ENCODE results near the gene TRMT6. TPM values are rescaled to one million over a fixed set of nuclear protein-coding genes. Genes with fewer than 3 reads are reported as not detected.

TRMT6 gene
- total and polyA plus RNA-seq, 2 donors (not counting 1 experiment from before 2014, with no cell fraction given): 7.8 to 12.5 TPM

DNA sequence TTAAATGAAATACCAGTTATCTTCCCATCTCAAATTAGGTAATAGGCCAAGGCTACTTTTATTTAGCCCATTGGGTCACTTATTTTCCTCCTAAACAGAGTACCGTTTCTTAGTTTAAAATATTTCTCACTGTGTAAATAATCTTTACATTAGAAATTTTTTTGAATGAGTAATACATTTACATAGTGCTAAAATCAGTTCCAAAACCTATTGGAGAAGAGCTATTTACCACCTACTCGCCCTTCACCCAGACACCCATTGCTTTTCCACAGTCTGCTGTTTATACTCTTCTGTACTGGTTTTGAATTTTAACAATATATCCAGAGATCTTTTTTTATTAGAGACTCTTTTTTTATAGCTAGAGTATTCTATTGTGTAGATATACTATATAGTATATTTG, 37.0 kb upstream of the TRMT6 start:
- H3K36me3 ChIP-seq (ENCODE audit: control insufficient read depth, insufficient read depth, low read length): no peaks in the 10 kb centered on the region
- DNase-seq (ENCODE audit: low read depth in 2 of 2): no peak
- TF ChIP-seq, protein P1, sequence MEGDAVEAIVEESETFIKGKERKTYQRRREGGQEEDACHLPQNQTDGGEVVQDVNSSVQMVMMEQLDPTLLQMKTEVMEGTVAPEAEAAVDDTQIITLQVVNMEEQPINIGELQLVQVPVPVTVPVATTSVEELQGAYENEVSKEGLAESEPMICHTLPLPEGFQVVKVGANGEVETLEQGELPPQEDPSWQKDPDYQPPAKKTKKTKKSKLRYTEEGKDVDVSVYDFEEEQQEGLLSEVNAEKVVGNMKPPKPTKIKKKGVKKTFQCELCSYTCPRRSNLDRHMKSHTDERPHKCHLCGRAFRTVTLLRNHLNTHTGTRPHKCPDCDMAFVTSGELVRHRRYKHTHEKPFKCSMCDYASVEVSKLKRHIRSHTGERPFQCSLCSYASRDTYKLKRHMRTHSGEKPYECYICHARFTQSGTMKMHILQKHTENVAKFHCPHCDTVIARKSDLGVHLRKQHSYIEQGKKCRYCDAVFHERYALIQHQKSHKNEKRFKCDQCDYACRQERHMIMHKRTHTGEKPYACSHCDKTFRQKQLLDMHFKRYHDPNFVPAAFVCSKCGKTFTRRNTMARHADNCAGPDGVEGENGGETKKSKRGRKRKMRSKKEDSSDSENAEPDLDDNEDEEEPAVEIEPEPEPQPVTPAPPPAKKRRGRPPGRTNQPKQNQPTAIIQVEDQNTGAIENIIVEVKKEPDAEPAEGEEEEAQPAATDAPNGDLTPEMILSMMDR (conservative IDR thresholded peaks at IDR 0.05 in 1 of 2, IDR thresholded peaks at IDR 0.05 in 1 of 2; ENCODE audit: low read depth in 1 of 2, low read length in 2 of 2): no peak
- H3K9me3 ChIP-seq (ENCODE audit: control insufficient read depth, insufficient read depth, low read depth, low read length): no peaks in the 10 kb centered on the region
- no peak overlapping the region for H3K27ac ChIP-seq (ENCODE audit: insufficient read depth, low read length)
- no peak overlapping the region for H3K4me2 ChIP-seq (ENCODE audit: extremely low read depth, insufficient read depth, low read length)
- no peak overlapping the region for H2AFZ ChIP-seq (ENCODE audit: low read length)
- H3K4me1 ChIP-seq (ENCODE audit: control insufficient read depth, extremely low read depth, insufficient read depth, low read length): no peaks in the 10 kb centered on the region
- no peak overlapping the region for H3K4me3 ChIP-seq (replicated peaks in 1 of 4; ENCODE audit: control extremely low read depth in 1 of 4, insufficient read depth in 1 of 4, low read depth in 3 of 4, low read length in 4 of 4)
- H3K27me3 ChIP-seq (ENCODE audit: control insufficient read depth, insufficient read depth, low read length): no peaks in the 10 kb centered on the region
- no peak overlapping the region for H3K9ac ChIP-seq (ENCODE audit: insufficient read depth, low read length)
- no peaks in the 10 kb centered on the region for H4K20me1 ChIP-seq (ENCODE audit: control insufficient read depth, extremely low read depth, insufficient read depth, low read length)
- no peaks in the 10 kb centered on the region for H3K79me2 ChIP-seq (ENCODE audit: control insufficient read depth, insufficient read depth, low read length)

- no peak overlapping the region for H3K9ac ChIP-seq (ENCODE audit: insufficient read depth, low read length)
- H2AFZ ChIP-seq (ENCODE audit: low read length): no peak overlapping the region
- no peaks in the 10 kb centered on the region for H3K36me3 ChIP-seq (ENCODE audit: control insufficient read depth, insufficient read depth, low read length)
- no peak for TF ChIP-seq EZH2 (IDR thresholded peaks at IDR 0.05; ENCODE audit: low read length, missing control alignments)
- TF ChIP-seq, protein P1 (conservative IDR thresholded peaks at IDR 0.05 in 1 of 2, IDR thresholded peaks at IDR 0.05 in 1 of 2; ENCODE audit: low read depth in 1 of 2, low read length in 2 of 2): no peak
- no peaks in the 10 kb centered on the region for H3K79me2 ChIP-seq (ENCODE audit: control insufficient read depth, insufficient read depth, low read length)
- H3K4me2 ChIP-seq (ENCODE audit: extremely low read depth, insufficient read depth, low read length): no peak overlapping the region
- no peak overlapping the region for H3K4me3 ChIP-seq (replicated peaks in 1 of 4; ENCODE audit: control extremely low read depth in 1 of 4, insufficient read depth in 1 of 4, low read depth in 3 of 4, low read length in 4 of 4)
- no peaks in the 10 kb centered on the region for H3K27me3 ChIP-seq (ENCODE audit: control insufficient read depth, insufficient read depth, low read length)
- no peak overlapping the region for H3K27ac ChIP-seq (ENCODE audit: insufficient read depth, low read length)
- H4K20me1 ChIP-seq (ENCODE audit: control insufficient read depth, extremely low read depth, insufficient read depth, low read length): no peaks in the 10 kb centered on the region
- H3K9me3 ChIP-seq (ENCODE audit: control insufficient read depth, insufficient read depth, low read depth, low read length): no peaks in the 10 kb centered on the region
- DNase-seq (ENCODE audit: low read depth in 2 of 2): no peak
- H3K4me1 ChIP-seq (ENCODE audit: control insufficient read depth, extremely low read depth, insufficient read depth, low read length): no peaks in the 10 kb centered on the region
These were observed 30.6 kb upstream of the TRMT6 start for GRCh38 chr20:5980720-5981538.

GRCh38 chr20:5979801-5980200, 29.5 kb upstream of the TRMT6 start:
- H4K20me1 ChIP-seq (ENCODE audit: control insufficient read depth, extremely low read depth, insufficient read depth, low read length): no peaks in the 10 kb centered on the region
- H2AFZ ChIP-seq (ENCODE audit: low read length): no peak overlapping the region
- no peak overlapping the region for H3K4me2 ChIP-seq (ENCODE audit: extremely low read depth, insufficient read depth, low read length)
- DNase-seq (ENCODE audit: low read depth in 2 of 2): no peak
- no peak overlapping the region for H3K9ac ChIP-seq (ENCODE audit: insufficient read depth, low read length)
- no peak overlapping the region for H3K4me3 ChIP-seq (replicated peaks in 1 of 4; ENCODE audit: control extremely low read depth in 1 of 4, insufficient read depth in 1 of 4, low read depth in 3 of 4, low read length in 4 of 4)
- H3K9me3 ChIP-seq (ENCODE audit: control insufficient read depth, insufficient read depth, low read depth, low read length): no peaks in the 10 kb centered on the region
- TF ChIP-seq, protein P1 (conservative IDR thresholded peaks at IDR 0.05 in 1 of 2, IDR thresholded peaks at IDR 0.05 in 1 of 2; ENCODE audit: low read depth in 1 of 2, low read length in 2 of 2): no peak
- no peak for TF ChIP-seq EZH2 (IDR thresholded peaks at IDR 0.05; ENCODE audit: low read length, missing control alignments)
- H3K27me3 ChIP-seq (ENCODE audit: control insufficient read depth, insufficient read depth, low read length): no peaks in the 10 kb centered on the region
- H3K36me3 ChIP-seq (ENCODE audit: control insufficient read depth, insufficient read depth, low read length): no peaks in the 10 kb centered on the region
- H3K79me2 ChIP-seq (ENCODE audit: control insufficient read depth, insufficient read depth, low read length): no peaks in the 10 kb centered on the region
- no peaks in the 10 kb centered on the region for H3K4me1 ChIP-seq (ENCODE audit: control insufficient read depth, extremely low read depth, insufficient read depth, low read length)
- H3K27ac ChIP-seq (ENCODE audit: insufficient read depth, low read length): no peak overlapping the region

Measured in fibroblast of lung (primary cell).